ENCODE measurements around the gene MTUS2.

MTUS2 gene

GRCh38 chr13:29428310-29429181, 608.4 kb downstream of the MTUS2 start:
- DNase-seq, result no peak

GRCh38 chr13:29429286-29429900, 609.3 kb downstream of the MTUS2 start:
- no peak for DNase-seq

GRCh38 chr13:29434217-29434945, 614.2 kb downstream of the MTUS2 start:
- DNase-seq, result no peak

GRCh38 chr13:29435125-29435911, 615.2 kb downstream of the MTUS2 start:
- no peak for DNase-seq

DNA sequence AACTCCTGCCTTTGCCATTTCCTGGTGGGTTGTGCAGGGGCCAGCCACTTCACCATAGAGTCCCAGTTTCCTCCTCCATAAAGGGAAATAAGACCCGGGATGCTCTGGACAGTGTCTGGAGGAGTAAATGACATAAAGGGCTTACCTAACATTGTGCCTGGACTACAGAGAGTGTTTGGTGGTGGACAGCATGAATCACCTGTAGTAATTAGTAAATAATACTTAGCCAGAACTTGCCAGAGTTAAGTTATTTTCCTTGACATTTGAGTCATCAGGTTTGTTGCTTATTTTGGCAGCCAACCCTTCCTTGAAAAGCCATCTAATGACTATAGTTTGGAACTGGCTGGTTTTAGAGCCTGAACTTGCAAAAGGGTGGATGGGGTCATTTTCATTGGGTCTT, 616.2 kb downstream of the MTUS2 start:
- no peak for DNase-seq

GRCh38 chr13:29436721-29437280, 616.7 kb downstream of the MTUS2 start:
- DNase-seq, result no peak

- DNase-seq, result no peak
Observed at GRCh38 chr13:29438769-29439168, 618.6 kb downstream of the MTUS2 start.

GRCh38 chr13:29439601-29440388, 619.7 kb downstream of the MTUS2 start:
- no peak for DNase-seq

DNA sequence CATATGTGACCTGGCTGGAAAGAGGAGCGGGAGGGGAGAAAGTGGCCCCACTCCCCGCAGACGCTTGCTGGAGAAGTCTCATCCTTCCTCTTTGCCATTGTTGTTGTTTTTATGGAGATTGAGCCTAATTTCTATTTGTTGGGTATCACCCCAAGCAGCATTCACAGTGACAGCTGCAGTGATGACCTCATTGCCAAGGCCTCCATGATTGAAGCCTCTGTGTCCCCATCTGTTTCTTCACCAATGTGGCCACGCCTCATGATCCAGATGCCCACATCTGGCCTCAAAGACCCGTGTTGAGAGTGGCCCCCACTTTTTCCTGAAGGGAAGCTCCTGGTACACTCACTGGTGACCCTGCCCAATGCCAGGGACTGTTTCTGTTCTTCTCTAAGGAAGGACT, 621.2 kb downstream of the MTUS2 start:
- DNase-seq, result no peak

- no peak for DNase-seq
Observed at GRCh38 chr13:29446016-29446415, 625.9 kb downstream of the MTUS2 start.

DNA sequence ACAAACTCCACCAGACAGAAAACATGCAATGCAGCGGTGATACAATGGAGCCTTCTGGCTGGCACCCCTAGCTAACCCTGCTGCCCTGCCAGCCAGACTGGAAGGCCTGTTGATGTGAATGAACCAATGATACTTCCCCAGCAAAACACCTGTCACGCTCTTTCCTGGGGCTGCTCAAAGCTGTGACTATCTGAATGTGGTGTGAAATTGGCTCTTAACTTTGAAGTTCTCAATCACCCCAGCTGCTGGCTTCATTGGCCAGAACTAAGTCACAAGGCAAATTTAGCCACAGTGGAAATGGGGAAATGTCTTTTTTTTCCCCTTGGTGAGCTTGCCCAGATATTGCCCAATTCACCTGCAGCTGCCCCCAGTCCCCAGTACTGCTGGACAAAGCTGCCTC, 628.0 kb downstream of the MTUS2 start:
- DNase-seq, result no peak

DNA sequence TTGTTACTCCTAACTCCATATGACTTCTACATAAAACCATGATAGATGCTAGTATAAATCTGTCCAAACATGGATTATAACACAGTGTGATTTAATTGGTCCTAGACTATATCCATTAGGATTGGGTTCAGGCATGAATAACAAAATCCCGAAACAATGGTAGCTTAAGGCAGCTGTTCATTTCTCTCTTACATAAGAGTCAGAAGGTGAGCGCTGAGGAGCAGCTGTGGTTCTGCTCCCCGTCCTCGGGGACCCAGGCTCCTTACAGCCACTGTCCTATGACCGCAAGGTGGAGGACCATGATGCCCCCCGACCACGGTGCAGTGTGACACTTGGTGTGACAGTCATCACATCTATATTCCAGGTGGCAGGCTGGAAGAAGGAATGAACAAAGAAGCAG, 629.6 kb downstream of the MTUS2 start:
- DNase-seq, result no peak

DNA sequence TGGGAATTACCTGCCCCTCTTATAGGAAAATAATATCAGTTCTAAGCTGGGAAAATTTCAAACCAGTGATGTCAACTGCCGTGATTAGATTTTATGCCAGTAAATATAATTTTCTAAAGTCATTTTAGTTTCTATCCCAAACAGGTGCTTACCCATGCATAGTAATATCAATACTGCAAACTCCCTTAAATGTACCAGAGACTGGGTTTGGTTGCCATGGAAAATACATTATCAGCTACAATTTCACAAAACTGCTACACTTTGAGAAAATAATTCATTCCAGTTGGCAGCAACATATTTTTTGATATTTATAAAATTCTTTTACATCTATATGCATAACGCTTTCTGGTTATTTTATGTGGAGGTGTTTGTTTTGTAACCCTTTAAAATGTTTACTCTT, 631.8 kb downstream of the MTUS2 start:
- no peak for DNase-seq

DNA sequence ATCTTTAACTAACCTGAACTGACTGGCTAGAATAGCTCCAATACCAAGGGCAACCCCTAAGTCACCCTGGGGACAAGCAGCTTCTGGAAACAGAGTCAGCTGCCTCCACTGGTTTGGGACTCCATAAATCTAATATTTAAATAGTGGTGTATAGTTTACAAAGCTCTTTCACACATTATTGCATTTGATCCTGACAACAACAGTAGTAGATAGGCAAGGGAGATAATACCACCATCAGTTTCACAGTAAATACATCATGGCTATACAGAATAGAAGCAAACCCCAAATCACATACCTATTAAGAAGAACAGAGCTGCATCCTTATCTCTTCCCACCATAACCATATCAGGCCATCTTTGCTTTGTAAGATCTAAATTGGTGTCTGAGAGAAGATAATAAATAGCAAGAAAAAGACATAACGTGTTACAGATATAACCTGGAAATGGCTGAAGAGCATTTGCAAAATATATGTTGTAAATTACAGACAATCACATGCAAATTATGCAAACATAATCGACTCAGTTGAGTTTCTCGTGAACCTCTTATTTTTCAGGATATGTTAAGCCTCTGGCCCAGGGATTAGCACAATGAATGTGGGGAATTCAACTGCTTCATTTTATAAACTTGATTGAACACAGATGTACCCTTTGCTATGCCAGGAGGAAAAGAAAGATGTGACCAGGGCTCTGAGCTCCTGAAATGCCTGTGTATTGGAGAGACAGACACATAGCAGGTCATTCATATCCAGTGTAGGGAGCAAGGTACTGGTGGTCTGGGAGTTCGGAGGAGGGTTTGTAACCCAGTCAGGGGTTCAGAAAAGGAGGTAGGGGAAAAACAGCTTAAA, 632.9 kb downstream of the MTUS2 start:
- no peak for DNase-seq

DNA sequence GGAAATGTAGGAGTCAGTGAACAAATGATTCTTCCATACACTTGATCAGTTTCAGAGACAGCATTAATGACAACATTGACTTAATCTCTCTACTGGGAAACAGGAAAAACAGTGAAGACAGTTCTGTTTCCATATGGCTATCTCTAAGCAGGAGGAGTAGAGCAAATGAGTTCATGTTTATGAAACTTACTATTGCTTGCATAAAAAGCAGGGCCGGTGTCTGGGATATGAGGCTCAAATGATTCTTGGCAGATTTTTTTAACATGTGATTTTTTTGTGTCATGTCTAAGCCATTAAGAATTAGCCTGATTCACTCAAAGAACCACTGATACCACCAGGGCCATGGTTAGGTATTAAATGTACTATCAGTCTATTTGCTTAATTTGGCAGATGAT, 633.5 kb downstream of the MTUS2 start:
- no peak for DNase-seq

DNA sequence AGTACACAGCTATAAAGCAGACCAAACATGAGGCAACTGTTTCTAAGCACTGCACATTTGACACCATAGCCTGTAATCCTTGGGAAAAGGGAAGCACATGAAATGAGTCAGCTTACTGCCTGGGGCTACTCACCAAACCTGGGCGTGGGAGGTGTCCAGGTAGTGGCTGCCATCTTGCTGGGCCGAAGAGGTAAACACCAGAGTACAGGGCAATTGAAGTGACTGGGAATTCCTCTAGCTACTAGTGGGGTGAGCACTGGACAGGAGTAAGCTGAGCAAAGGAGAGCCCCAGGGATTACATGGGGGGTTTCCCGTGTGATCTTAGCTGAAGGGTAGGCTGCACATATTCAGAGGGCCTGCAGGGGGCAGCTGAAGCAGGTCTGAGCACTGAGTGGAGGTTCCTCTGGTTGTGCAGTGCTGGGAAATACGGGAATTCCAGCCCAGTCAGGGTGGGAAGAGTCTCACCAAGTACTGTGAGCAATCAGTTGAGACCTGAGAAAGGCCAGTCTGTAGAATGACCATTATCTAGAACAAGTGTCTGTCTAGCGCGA, 634.9 kb downstream of the MTUS2 start:
- DNase-seq, result no peak

DNA sequence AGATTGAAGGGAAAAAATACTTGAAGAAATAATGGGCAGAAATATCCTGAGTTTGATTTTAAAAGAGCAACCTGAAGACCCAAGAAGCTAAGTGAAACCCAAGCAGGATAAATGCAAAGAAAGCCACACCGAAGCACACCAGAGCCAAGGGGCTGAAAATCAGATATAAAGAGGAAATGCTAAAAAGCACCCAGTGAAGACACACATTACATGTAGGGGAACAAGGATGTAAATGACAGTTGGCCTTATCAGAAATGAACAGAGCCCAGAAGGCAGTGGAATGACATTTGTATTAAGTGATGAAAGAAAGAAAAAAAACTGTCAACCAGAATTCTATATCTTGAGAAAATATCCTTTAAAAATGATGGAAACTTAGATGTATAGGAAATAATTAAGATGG, 636.3 kb downstream of the MTUS2 start:
- no peak for DNase-seq

GRCh38 chr13:29457299-29457698, 637.2 kb downstream of the MTUS2 start:
- DNase-seq, result no peak

DNA sequence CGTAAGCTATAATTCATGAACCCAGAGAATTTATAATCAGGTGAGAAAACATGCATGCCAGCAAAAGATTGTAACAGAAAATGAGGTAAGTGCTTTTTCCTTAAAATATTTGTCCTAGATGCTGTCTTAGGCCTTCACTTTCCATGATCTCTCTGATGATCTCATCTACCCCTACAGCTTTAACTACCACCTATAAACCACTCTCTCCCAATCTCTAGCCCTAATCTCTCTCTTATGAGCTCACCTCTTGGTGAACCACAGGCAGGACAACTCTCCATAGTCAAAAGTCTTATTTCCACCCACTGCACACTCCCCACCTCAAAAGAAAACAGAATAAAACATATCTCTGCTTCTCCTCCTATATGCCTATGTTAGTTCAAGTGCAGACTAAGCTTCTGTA, 638.3 kb downstream of the MTUS2 start:
- no peak for DNase-seq

- no peak for DNase-seq
Observed at GRCh38 chr13:29459813-29460355, 639.7 kb downstream of the MTUS2 start.

Measured in NCI-H2171 (cell line).